ENCODE data around the gene GPATCH2L.

Gene GPATCH2L

GRCh38 chr14:76136476-76137110 is 15.1 kb upstream of the GPATCH2L start:
- no peak for DNase-seq

GRCh38 chr14:76138119-76138757 is 13.5 kb upstream of the GPATCH2L start:
- no peak for DNase-seq

- no peak for DNase-seq
These were observed 12.7 kb upstream of the GPATCH2L start for GRCh38 chr14:76138758-76139723.

GRCh38 chr14:76143642-76144041 is 8.1 kb upstream of the GPATCH2L start:
- DNase-seq: no peak

GRCh38 chr14:76146976-76147375 is 4.7 kb upstream of the GPATCH2L start:
- no peak for DNase-seq

- DNase-seq: no peak
These were observed 2.5 kb upstream of the GPATCH2L start for GRCh38 chr14:76149196-76149595.

GRCh38 chr14:76152333-76152681 is 585 bp downstream of the GPATCH2L start:
- DNase-seq: peak; percentile 61

- DNase-seq: no peak
These were observed 2.2 kb downstream of the GPATCH2L start for GRCh38 chr14:76153919-76154318.

- no peak for DNase-seq
These were observed 2.9 kb downstream of the GPATCH2L start for GRCh38 chr14:76154539-76155126.

- no peak for DNase-seq
These were observed 12.1 kb downstream of the GPATCH2L start for GRCh38 chr14:76163668-76164363.

- DNase-seq: no peak
These were observed 16.8 kb downstream of the GPATCH2L start for GRCh38 chr14:76168531-76168930.

GRCh38 chr14:76169776-76170175 is 18.1 kb downstream of the GPATCH2L start:
- DNase-seq: no peak

- DNase-seq: no peak
These were observed 23.3 kb downstream of the GPATCH2L start for GRCh38 chr14:76174982-76175381.

- no peak for DNase-seq
These were observed 24.2 kb downstream of the GPATCH2L start for GRCh38 chr14:76175942-76176341.

- DNase-seq: no peak
These were observed 29.8 kb downstream of the GPATCH2L start for GRCh38 chr14:76181546-76181945.

- DNase-seq: no peak
These were observed 34.7 kb downstream of the GPATCH2L start for GRCh38 chr14:76186308-76187027.

GRCh38 chr14:76191297-76191696 is 39.6 kb downstream of the GPATCH2L start:
- no peak for DNase-seq

- no peak for DNase-seq
These were observed 42.0 kb downstream of the GPATCH2L start for GRCh38 chr14:76193696-76194095.

- no peak for DNase-seq
These were observed 42.6 kb downstream of the GPATCH2L start for GRCh38 chr14:76194327-76194726.

- no peak for DNase-seq
These were observed 43.3 kb downstream of the GPATCH2L start for GRCh38 chr14:76195003-76195402.

- no peak for DNase-seq
These were observed 45.4 kb downstream of the GPATCH2L start for GRCh38 chr14:76196980-76197695.

Data from T-helper 9 cell (primary cell).